Chondrocyte (in vitro differentiated cells): ENCODE measurements around the gene CPNE2. TPM values are rescaled to one million over a fixed set of nuclear protein-coding genes. Genes with fewer than 3 reads are reported as not detected.

Source experiments
- DNase-seq: peaks from one replicate; pipeline ENCODE4 v3.0.0; 2021; ENCODE audit warnings: mixed read lengths, low spot score
- H3K27ac Mint-ChIP-seq: one replicate; pipeline ENCODE4 v1.8.0; 2021; ENCODE audit warnings: mild to moderate bottlenecking, moderate library complexity, mixed read lengths; ENCODE audit not compliant: unreplicated experiment
- H3K27me3 Mint-ChIP-seq: 2 replicates; pipeline ENCODE4 v1.8.0; 2021; ENCODE audit warnings: low read depth, mixed read lengths
- H3K36me3 Mint-ChIP-seq: 2 replicates; pipeline ENCODE4 v1.8.0; 2021; ENCODE audit warnings: low read depth, mixed read lengths
- H3K4me1 Mint-ChIP-seq: 2 replicates; pipeline ENCODE4 v1.8.0; 2021; ENCODE audit warnings: low read depth, mild to moderate bottlenecking, mixed read lengths
- H3K4me3 Mint-ChIP-seq: one replicate; pipeline ENCODE4 v1.8.0; 2021; ENCODE audit warnings: mild to moderate bottlenecking, moderate library complexity, mixed read lengths; ENCODE audit not compliant: unreplicated experiment
- H3K9me3 Mint-ChIP-seq: 2 replicates; pipeline ENCODE4 v1.8.0; 2021; ENCODE audit warnings: low read depth, mixed read lengths
- CTCF ChIP-seq: fragments of 200-600 bp; sonication (generic); IDR thresholded peaks from 2 replicates; pipeline ENCODE4 v1.5.0; 2021; ENCODE audit warnings: antibody characterized with exemption, mild to moderate bottlenecking, moderate library complexity
- total RNA-seq: library from RNA; stranded (reverse); gene quantifications from 3 replicates; pipeline ENCODE4 v1.2.1, GENCODE V29; 2021

The CPNE2 gene
- total RNA-seq, 1 donor from 2014 or later, result 21.8 TPM

GRCh38 chr16:57137043-57137442, 44.7 kb downstream of the CPNE2 start:
- Mint-ChIP-seq H3K4me3 (no peak overlapping the region), H3K4me1 (peaks cover 13% of the 10 kb centered on the region), H3K36me3 (peaks cover 2% of the 10 kb centered on the region), H3K27ac (no peak overlapping the region), H3K27me3 (no peaks in the 10 kb centered on the region), H3K9me3 (no peaks in the 10 kb centered on the region)
- peak; percentile 73 for DNase-seq
- no peak for TF ChIP-seq CTCF

- H3K27me3 Mint-ChIP-seq, result no peaks in the 10 kb centered on the region
- peaks cover 13% of the 10 kb centered on the region for H3K4me1 Mint-ChIP-seq
- H3K27ac Mint-ChIP-seq, result no peak overlapping the region
- H3K36me3 Mint-ChIP-seq, result peaks cover 2% of the 10 kb centered on the region
- H3K9me3 Mint-ChIP-seq, result no peaks in the 10 kb centered on the region
- H3K4me3 Mint-ChIP-seq, result no peak overlapping the region
- peak; percentile 85 for DNase-seq
- TF ChIP-seq CTCF, result no peak
Observed at GRCh38 chr16:57137566-57138273, 45.3 kb downstream of the CPNE2 start.

GRCh38 chr16:57138281-57138935, 46.0 kb downstream of the CPNE2 start:
- Mint-ChIP-seq H3K36me3 (peaks cover 2% of the 10 kb centered on the region), H3K27ac (no peak overlapping the region), H3K4me3 (no peak overlapping the region), H3K4me1 (peaks cover 13% of the 10 kb centered on the region), H3K27me3 (no peaks in the 10 kb centered on the region), H3K9me3 (no peaks in the 10 kb centered on the region)
- no peak for TF ChIP-seq CTCF
- peak; percentile 69 for DNase-seq

GRCh38 chr16:57140931-57141668, 48.7 kb downstream of the CPNE2 start:
- no peaks in the 10 kb centered on the region for H3K27me3 Mint-ChIP-seq
- H3K27ac Mint-ChIP-seq, result no peak overlapping the region
- DNase-seq, result no peak
- TF ChIP-seq CTCF, result no peak
- H3K4me3 Mint-ChIP-seq, result no peak overlapping the region
- peaks cover 16% of the 10 kb centered on the region for H3K4me1 Mint-ChIP-seq
- no peaks in the 10 kb centered on the region for H3K9me3 Mint-ChIP-seq
- peaks cover 2% of the 10 kb centered on the region for H3K36me3 Mint-ChIP-seq
